Measurements from ENCODE around the gene LNPEP.

LNPEP gene

DNA sequence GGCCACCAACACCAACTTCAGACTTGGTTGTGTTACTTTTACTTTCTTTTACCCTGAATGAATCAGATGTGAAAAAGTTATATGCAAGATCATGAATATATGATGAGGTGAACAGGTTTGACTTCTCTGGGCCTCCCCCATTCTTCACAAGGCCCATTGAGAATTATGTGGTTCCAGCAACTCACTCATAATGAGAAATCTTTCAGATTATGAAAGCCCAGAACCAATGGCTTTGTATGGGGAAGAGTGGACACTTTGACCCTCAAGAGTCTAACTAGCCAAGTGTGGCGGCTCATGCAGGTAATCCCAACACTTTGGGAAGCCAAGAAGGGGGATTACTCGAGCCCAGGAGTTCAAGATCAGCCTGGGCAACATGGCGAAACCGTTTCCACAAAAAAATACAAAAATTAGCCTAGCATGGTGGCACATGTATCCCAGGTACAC, 16.1 kb upstream of the LNPEP start:
- Histone ChIP-seq H3K36me3 (ENCODE audit: insufficient read depth, insufficient read length, low read length) (no peaks in the 10 kb centered on the region), H3K27me3 (ENCODE audit: insufficient read depth, insufficient read length) (no peaks in the 10 kb centered on the region), H3K9ac (ENCODE audit: insufficient read length, low read depth) (no peak overlapping the region), H3K9me3 (ENCODE audit: insufficient read depth, low read length) (no peaks in the 10 kb centered on the region), H3K4me3 (ENCODE audit: insufficient read length, low read depth) (no peak overlapping the region), H3K4me1 (ENCODE audit: insufficient read depth, insufficient read length) (no peaks in the 10 kb centered on the region)
- TF ChIP-seq SUZ12 (IDR thresholded peaks at IDR 0.05; ENCODE audit: extremely low read depth, insufficient read depth, insufficient read length) (no peak), ZNF274 (IDR thresholded peaks at IDR 0.05; ENCODE audit: low read depth, low read length) (no peak)
- no peak for DNase-seq (ENCODE audit: low read depth, low spot score)

DNA sequence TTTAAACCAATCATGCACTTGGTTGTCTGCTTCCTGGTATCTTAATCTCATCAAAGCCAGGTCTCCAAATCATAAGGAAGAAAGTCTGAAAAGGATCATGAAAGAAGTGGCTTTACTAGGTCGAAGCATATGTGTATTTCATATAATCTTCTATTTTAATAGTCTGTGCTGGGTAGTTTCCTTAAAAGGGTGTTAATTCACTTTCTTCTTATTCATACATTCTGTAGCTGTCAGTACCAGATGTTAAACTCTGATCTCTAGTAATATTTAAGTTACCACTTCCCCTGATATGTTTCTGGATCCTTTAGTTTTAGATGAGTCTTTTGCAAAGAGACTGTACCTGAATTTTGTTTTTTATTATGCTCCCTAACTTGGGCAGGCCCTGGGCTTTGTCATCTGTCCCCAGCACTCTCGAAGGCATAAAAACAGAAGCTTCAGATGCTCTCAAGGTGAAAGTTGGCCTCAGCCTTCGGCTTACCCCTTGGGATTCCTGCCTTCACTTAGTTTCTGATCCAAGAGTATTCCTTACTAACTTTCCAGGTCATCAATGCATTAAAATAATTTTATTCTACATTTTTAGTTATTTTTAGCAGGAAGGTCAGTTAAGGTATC, 15.0 kb upstream of the LNPEP start:
- Histone ChIP-seq H3K9me3 (ENCODE audit: insufficient read depth, low read length) (no peaks in the 10 kb centered on the region), H3K27me3 (ENCODE audit: insufficient read depth, insufficient read length) (no peaks in the 10 kb centered on the region), H3K36me3 (ENCODE audit: insufficient read depth, insufficient read length, low read length) (no peaks in the 10 kb centered on the region), H3K4me3 (ENCODE audit: insufficient read length, low read depth) (no peak overlapping the region), H3K9ac (ENCODE audit: insufficient read length, low read depth) (no peak overlapping the region), H3K4me1 (ENCODE audit: insufficient read depth, insufficient read length) (no peaks in the 10 kb centered on the region)
- no peak for DNase-seq (ENCODE audit: low read depth, low spot score)
- TF ChIP-seq YY1 (IDR thresholded peaks at IDR 0.05; ENCODE audit: insufficient read depth, insufficient read length) = no peak
- TF ChIP-seq SUZ12 (IDR thresholded peaks at IDR 0.05; ENCODE audit: extremely low read depth, insufficient read depth, insufficient read length) = no peak
- no peak for TF ChIP-seq ZNF274 (IDR thresholded peaks at IDR 0.05; ENCODE audit: low read depth, low read length)

DNA sequence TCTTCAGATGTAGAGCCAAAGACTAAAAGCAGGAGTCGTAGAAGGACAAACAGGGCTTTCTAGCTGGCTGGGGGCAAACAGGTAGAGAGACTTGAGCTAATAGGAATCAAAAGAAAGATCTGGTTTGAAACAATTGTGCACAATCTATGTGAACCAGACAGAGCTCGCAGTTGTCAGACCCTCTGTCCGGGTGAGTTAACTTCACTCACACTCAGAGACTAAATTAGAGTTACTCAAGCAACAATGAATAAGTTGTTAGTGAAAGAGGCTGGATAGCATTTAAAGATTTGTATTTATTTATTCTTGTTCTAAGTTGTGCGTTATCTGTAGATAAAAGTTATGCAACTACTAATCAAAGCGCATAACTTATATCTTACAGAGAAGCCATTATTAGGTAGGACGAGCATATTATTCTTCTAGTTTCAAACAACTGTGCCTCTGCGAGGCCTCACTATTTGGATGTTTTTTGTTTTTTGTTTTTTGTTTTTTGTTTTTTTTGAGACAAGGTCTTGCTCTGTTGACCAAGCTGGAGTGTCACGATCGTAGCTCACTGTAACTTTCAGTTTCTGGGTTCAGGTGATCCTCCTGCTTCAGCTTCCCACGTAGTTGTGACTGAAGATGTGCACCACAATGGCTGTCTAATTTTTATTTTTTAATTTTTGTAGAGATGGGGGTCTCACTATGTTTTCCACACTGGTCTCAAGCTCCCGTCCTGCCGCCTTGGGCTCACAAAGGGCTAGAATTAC, 13.2 kb upstream of the LNPEP start:
- DNase-seq (ENCODE audit: low read depth, low spot score) = no peak
- TF ChIP-seq ZNF274 (IDR thresholded peaks at IDR 0.05; ENCODE audit: low read depth, low read length) (no peak), SUZ12 (IDR thresholded peaks at IDR 0.05; ENCODE audit: extremely low read depth, insufficient read depth, insufficient read length) (no peak), YY1 (IDR thresholded peaks at IDR 0.05; ENCODE audit: insufficient read depth, insufficient read length) (no peak)
- no peaks in the 10 kb centered on the region for H3K4me1 ChIP-seq (ENCODE audit: insufficient read depth, insufficient read length)

DNA sequence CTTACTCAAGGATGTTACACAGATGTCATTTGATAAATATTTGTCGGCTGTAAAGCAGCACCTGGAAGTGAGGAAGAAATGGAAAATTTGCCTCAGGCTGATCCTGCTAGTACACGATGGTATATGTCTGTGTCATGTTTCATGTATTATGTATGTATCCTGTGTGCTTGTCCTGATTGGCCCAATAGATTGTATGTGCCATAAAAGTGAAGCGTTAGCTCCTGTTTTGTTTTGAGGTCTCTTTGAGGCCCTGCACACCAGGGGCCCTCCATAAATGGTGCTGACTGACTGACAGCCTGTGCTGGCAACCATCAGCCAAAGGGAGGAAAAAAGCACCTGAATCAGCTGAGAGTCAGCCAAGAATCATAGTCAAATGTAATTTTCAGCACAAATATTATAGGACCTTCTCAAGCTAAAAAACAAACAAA, 11.8 kb upstream of the LNPEP start:
- H3K4me3 ChIP-seq (ENCODE audit: insufficient read length, low read depth) = no peak overlapping the region
- no peak overlapping the region for H3K9ac ChIP-seq (ENCODE audit: insufficient read length, low read depth)
- no peaks in the 10 kb centered on the region for H3K9me3 ChIP-seq (ENCODE audit: insufficient read depth, low read length)
- H3K4me1 ChIP-seq (ENCODE audit: insufficient read depth, insufficient read length) = no peaks in the 10 kb centered on the region
- no peak for DNase-seq (ENCODE audit: low read depth, low spot score)
- H3K27me3 ChIP-seq (ENCODE audit: insufficient read depth, insufficient read length) = no peaks in the 10 kb centered on the region
- no peaks in the 10 kb centered on the region for H3K36me3 ChIP-seq (ENCODE audit: insufficient read depth, insufficient read length, low read length)
- TF ChIP-seq ZNF274 (IDR thresholded peaks at IDR 0.05; ENCODE audit: low read depth, low read length) (no peak), SUZ12 (IDR thresholded peaks at IDR 0.05; ENCODE audit: extremely low read depth, insufficient read depth, insufficient read length) (no peak), YY1 (IDR thresholded peaks at IDR 0.05; ENCODE audit: insufficient read depth, insufficient read length) (no peak)

More for the DNA sequence above, 13.2 kb upstream of the LNPEP start:
- H3K27me3 ChIP-seq (ENCODE audit: insufficient read depth, insufficient read length) = no peaks in the 10 kb centered on the region
- H3K36me3 ChIP-seq (ENCODE audit: insufficient read depth, insufficient read length, low read length) = no peaks in the 10 kb centered on the region
- H3K9me3 ChIP-seq (ENCODE audit: insufficient read depth, low read length) = no peaks in the 10 kb centered on the region
- H3K9ac ChIP-seq (ENCODE audit: insufficient read length, low read depth) = no peak overlapping the region
- no peak overlapping the region for H3K4me3 ChIP-seq (ENCODE audit: insufficient read length, low read depth)

DNA sequence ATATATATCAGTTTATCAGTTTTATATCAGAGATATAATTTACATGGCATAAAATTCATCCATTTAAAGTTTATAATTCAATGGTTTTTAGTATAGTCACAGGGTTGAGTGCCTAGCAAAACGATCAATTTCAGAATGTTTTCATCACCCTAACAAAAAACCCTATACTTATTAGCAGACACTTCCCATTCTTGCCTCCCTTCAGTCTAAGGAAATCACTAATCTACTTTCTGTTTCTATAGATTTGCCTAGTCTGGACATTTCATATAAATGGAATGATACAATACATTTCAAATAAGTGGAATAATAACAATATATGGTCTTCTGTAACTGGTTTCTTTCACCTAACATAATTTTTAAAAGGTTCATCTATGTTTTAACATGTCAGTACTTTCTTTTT, 9.6 kb upstream of the LNPEP start:
- no peaks in the 10 kb centered on the region for H3K4me1 ChIP-seq (ENCODE audit: insufficient read depth, insufficient read length)
- no peak for DNase-seq (ENCODE audit: low read depth, low spot score)
- no peak overlapping the region for H3K4me3 ChIP-seq (ENCODE audit: insufficient read length, low read depth)
- no peaks in the 10 kb centered on the region for H3K27me3 ChIP-seq (ENCODE audit: insufficient read depth, insufficient read length)
- H3K9me3 ChIP-seq (ENCODE audit: insufficient read depth, low read length) = no peaks in the 10 kb centered on the region
- H3K9ac ChIP-seq (ENCODE audit: insufficient read length, low read depth) = no peak overlapping the region
- TF ChIP-seq YY1 (IDR thresholded peaks at IDR 0.05; ENCODE audit: insufficient read depth, insufficient read length) (no peak), SUZ12 (IDR thresholded peaks at IDR 0.05; ENCODE audit: extremely low read depth, insufficient read depth, insufficient read length) (no peak), ZNF274 (IDR thresholded peaks at IDR 0.05; ENCODE audit: low read depth, low read length) (no peak)
- H3K36me3 ChIP-seq (ENCODE audit: insufficient read depth, insufficient read length, low read length) = no peaks in the 10 kb centered on the region

DNA sequence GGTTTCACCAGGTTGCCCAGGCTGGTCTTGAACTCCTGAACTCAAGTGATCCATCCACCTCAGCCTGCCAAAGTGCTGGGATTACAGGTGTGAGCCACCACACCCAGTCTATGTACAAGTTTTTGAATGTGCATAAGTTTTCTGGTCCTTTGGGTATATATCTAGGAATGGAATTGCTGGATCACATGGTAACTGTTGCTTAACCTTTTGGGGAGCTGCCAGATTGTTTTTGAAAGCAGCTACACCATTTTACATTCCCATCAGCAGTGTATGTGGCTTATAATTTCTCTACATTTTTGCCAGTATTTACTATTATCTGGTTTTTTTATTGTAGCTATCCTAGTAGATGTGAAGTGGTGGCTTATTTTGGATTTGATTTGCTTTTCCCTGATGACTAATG, 8.9 kb upstream of the LNPEP start:
- no peak overlapping the region for H3K4me3 ChIP-seq (ENCODE audit: insufficient read length, low read depth)
- no peak for DNase-seq (ENCODE audit: low read depth, low spot score)
- H3K27me3 ChIP-seq (ENCODE audit: insufficient read depth, insufficient read length) = no peaks in the 10 kb centered on the region
- H3K4me1 ChIP-seq (ENCODE audit: insufficient read depth, insufficient read length) = no peaks in the 10 kb centered on the region
- no peaks in the 10 kb centered on the region for H3K9me3 ChIP-seq (ENCODE audit: insufficient read depth, low read length)
- H3K9ac ChIP-seq (ENCODE audit: insufficient read length, low read depth) = no peak overlapping the region
- H3K36me3 ChIP-seq (ENCODE audit: insufficient read depth, insufficient read length, low read length) = no peaks in the 10 kb centered on the region
- TF ChIP-seq SUZ12 (IDR thresholded peaks at IDR 0.05; ENCODE audit: extremely low read depth, insufficient read depth, insufficient read length) = no peak
- no peak for TF ChIP-seq ZNF274 (IDR thresholded peaks at IDR 0.05; ENCODE audit: low read depth, low read length)
- TF ChIP-seq YY1 (IDR thresholded peaks at IDR 0.05; ENCODE audit: insufficient read depth, insufficient read length) = no peak

DNA sequence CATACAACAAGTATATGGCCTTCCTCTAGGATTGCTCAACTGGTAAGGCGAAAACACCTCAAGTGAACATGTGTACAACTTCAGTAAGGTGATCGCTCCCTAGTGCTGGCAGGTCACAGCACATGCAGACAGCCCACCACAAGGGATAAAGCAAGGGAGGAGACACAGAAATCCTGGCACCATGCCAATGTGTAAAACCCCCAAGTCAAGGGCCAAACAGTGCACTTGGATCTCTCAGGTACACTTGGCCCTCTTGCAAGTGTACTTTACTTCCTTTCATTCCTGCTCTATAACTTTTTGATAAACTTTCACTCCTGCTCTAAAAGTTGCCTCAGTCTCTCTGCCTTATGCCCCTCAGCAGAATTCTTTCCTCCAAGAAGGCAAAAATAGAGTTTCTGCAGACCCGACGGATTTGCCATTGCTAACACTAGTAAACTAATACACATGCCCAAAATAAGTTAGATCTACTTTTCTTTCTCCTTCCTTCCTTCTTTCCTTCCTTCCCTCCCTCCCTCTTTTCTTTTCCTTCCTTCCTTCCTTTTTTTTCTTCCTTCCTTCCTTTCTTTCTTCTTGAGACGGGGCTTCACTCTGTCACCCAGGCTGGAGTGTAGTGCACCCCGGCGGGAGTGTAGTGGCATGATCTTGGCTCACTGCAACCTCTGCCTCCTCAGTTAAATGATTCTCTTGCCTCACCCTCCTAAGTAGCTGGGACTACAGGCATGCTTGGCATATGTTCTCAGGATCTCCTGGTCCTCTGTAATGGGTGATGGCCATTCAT, 6.8 kb upstream of the LNPEP start:
- Histone ChIP-seq H3K4me3 (ENCODE audit: insufficient read length, low read depth) (no peak overlapping the region), H3K9ac (ENCODE audit: insufficient read length, low read depth) (no peak overlapping the region), H3K36me3 (ENCODE audit: insufficient read depth, insufficient read length, low read length) (no peaks in the 10 kb centered on the region), H3K9me3 (ENCODE audit: insufficient read depth, low read length) (no peaks in the 10 kb centered on the region), H3K4me1 (ENCODE audit: insufficient read depth, insufficient read length) (no peaks in the 10 kb centered on the region), H3K27me3 (ENCODE audit: insufficient read depth, insufficient read length) (no peaks in the 10 kb centered on the region)
- DNase-seq (ENCODE audit: low read depth, low spot score) = no peak
- no peak for TF ChIP-seq ZNF274 (IDR thresholded peaks at IDR 0.05; ENCODE audit: low read depth, low read length)
- TF ChIP-seq YY1 (IDR thresholded peaks at IDR 0.05; ENCODE audit: insufficient read depth, insufficient read length) = no peak
- TF ChIP-seq SUZ12 (IDR thresholded peaks at IDR 0.05; ENCODE audit: extremely low read depth, insufficient read depth, insufficient read length) = no peak

All from NT2/D1 (cell line).